ENCODE results near the gene MTARC1.

The MTARC1 gene

GRCh38 chr1:220827445-220828178 is 40.9 kb downstream of the MTARC1 start:
- Histone ChIP-seq H3K9ac (ENCODE audit: low read length) (no peak overlapping the region), H3K9me3 (ENCODE audit: insufficient read depth, low read length) (no peaks in the 10 kb centered on the region), H3K27me3 (ENCODE audit: low read depth, low read length) (0 out of 2 replicates have a peak, but pooled peaks cover 14% of the 10 kb centered on the region), H2AFZ (ENCODE audit: low read depth, low read length) (no peak overlapping the region), H3K4me2 (ENCODE audit: low read length) (no peak overlapping the region), H3K4me1 (ENCODE audit: low read length) (no peaks in the 10 kb centered on the region), H3K4me3 (ENCODE audit: low read length) (no peak overlapping the region), H4K20me1 (ENCODE audit: insufficient read depth, low read length) (no peaks in the 10 kb centered on the region), H3K27ac (ENCODE audit: low read length) (no peak overlapping the region), H3K79me2 (ENCODE audit: low read length) (no peaks in the 10 kb centered on the region), H3K36me3 (replicated peaks; ENCODE audit: low read depth, low read length) (no peaks in the 10 kb centered on the region)
- TF ChIP-seq CTCF (IDR thresholded peaks at IDR 0.05; ENCODE audit: low read depth, low read length) (no peak), EZH2phosphoT487 (IDR thresholded peaks at IDR 0.05; ENCODE audit: low read depth) (no peak)

GRCh38 chr1:220828179-220828490 is 41.4 kb downstream of the MTARC1 start:
- Histone ChIP-seq H3K4me2 (ENCODE audit: low read length) (no peak overlapping the region), H3K4me3 (ENCODE audit: low read length) (no peak overlapping the region), H3K9ac (ENCODE audit: low read length) (no peak overlapping the region), H3K27me3 (ENCODE audit: low read depth, low read length) (0 out of 2 replicates have a peak, but pooled peaks cover 14% of the 10 kb centered on the region), H2AFZ (ENCODE audit: low read depth, low read length) (no peak overlapping the region), H3K36me3 (replicated peaks; ENCODE audit: low read depth, low read length) (no peaks in the 10 kb centered on the region), H3K79me2 (ENCODE audit: low read length) (no peaks in the 10 kb centered on the region), H3K27ac (ENCODE audit: low read length) (no peak overlapping the region), H3K9me3 (ENCODE audit: insufficient read depth, low read length) (no peaks in the 10 kb centered on the region), H4K20me1 (ENCODE audit: insufficient read depth, low read length) (no peaks in the 10 kb centered on the region), H3K4me1 (ENCODE audit: low read length) (no peaks in the 10 kb centered on the region)
- TF ChIP-seq CTCF (IDR thresholded peaks at IDR 0.05; ENCODE audit: low read depth, low read length) (no peak), EZH2phosphoT487 (IDR thresholded peaks at IDR 0.05; ENCODE audit: low read depth) (no peak)

- no peaks in the 10 kb centered on the region for H3K4me1 ChIP-seq (ENCODE audit: low read length)
- H3K9ac ChIP-seq (ENCODE audit: low read length), result no peak overlapping the region
- no peak for TF ChIP-seq EZH2phosphoT487 (IDR thresholded peaks at IDR 0.05; ENCODE audit: low read depth)
- no peak for TF ChIP-seq CTCF (IDR thresholded peaks at IDR 0.05; ENCODE audit: low read depth, low read length)
- no peak overlapping the region for H3K27ac ChIP-seq (ENCODE audit: low read length)
- no peak overlapping the region for H3K4me2 ChIP-seq (ENCODE audit: low read length)
- no peaks in the 10 kb centered on the region for H3K79me2 ChIP-seq (ENCODE audit: low read length)
- no peaks in the 10 kb centered on the region for H3K9me3 ChIP-seq (ENCODE audit: insufficient read depth, low read length)
- H3K4me3 ChIP-seq (ENCODE audit: low read length), result no peak overlapping the region
- no peaks in the 10 kb centered on the region for H4K20me1 ChIP-seq (ENCODE audit: insufficient read depth, low read length)
- H3K36me3 ChIP-seq (replicated peaks; ENCODE audit: low read depth, low read length), result no peaks in the 10 kb centered on the region
- H2AFZ ChIP-seq (ENCODE audit: low read depth, low read length), result no peak overlapping the region
- 0 out of 2 replicates have a peak, but pooled peaks cover 9% of the 10 kb centered on the region for H3K27me3 ChIP-seq (ENCODE audit: low read depth, low read length)
Measured at GRCh38 chr1:220828950-220829586, 42.4 kb downstream of the MTARC1 start.

GRCh38 chr1:220833436-220833835 is 46.7 kb downstream of the MTARC1 start:
- TF ChIP-seq CTCF (IDR thresholded peaks at IDR 0.05; ENCODE audit: low read depth, low read length), result no peak
- no peak for TF ChIP-seq EZH2phosphoT487 (IDR thresholded peaks at IDR 0.05; ENCODE audit: low read depth)
- Histone ChIP-seq H3K27ac (ENCODE audit: low read length) (no peak overlapping the region), H3K9me3 (ENCODE audit: insufficient read depth, low read length) (no peaks in the 10 kb centered on the region), H3K4me1 (ENCODE audit: low read length) (no peaks in the 10 kb centered on the region), H3K4me2 (ENCODE audit: low read length) (no peak overlapping the region), H3K27me3 (ENCODE audit: low read depth, low read length) (no peaks in the 10 kb centered on the region), H3K79me2 (ENCODE audit: low read length) (no peaks in the 10 kb centered on the region), H2AFZ (ENCODE audit: low read depth, low read length) (no peak overlapping the region), H3K36me3 (replicated peaks; ENCODE audit: low read depth, low read length) (no peaks in the 10 kb centered on the region), H3K9ac (ENCODE audit: low read length) (no peak overlapping the region), H4K20me1 (ENCODE audit: insufficient read depth, low read length) (no peaks in the 10 kb centered on the region), H3K4me3 (ENCODE audit: low read length) (no peak overlapping the region)
